Measurements from ENCODE around the gene CTTNBP2. TPM values are rescaled to one million over a fixed set of nuclear protein-coding genes. Genes with fewer than 3 reads are reported as not detected.

The CTTNBP2 gene
- 10 to 100 TPM; 13.8 to 19.4 (median 17.6) TPM for total RNA-seq

GRCh38 chr7:117873310-117874190, at the start of gene CTTNBP2:
Gene CTTNBP2, minus strand, starts transcription at chr7:117873441. Its CDS starts 26 bp downstream, at chr7:117873415.
- peak; percentile 56 to 63 for DNase-seq
- peak within 1 kb of the TSS; percentile 75 to 90 (median 78) for H3K4me3 ChIP-seq (replicated peaks in 1 of 3)
- TF ChIP-seq POLR2A (IDR thresholded peaks at IDR 0.05) (peak in 1 of 2 donors; percentile 42), CTCF (IDR thresholded peaks at IDR 0.05) (peak in 2 of 6 experiments; percentile 22 to 23)
- no peaks in the 10 kb centered on the region for H3K9me3 ChIP-seq
- no peaks in the 10 kb centered on the region for H3K36me3 ChIP-seq
- peak within 1 kb of the TSS; percentile 61 to 91 (median 81) for H3K27ac ChIP-seq
- H3K27me3 ChIP-seq, result no peaks in the 10 kb centered on the region
- H3K4me1 ChIP-seq, result no peaks in the 10 kb centered on the region
- intact Hi-C loops (cut with DNase I), result loop anchor here (10.0 kb wide), 1 partner anchor 119 kb away; no protein-coding TSS in a partner anchor
- WGBS, 2 donors, result 4 to 6% methylated on average over 44 to 57 of the region's 87 CpGs

- 89 to 94% methylated on average over 2 of the region's 2 CpGs for WGBS, 2 donors
- TF ChIP-seq POLR2A (IDR thresholded peaks at IDR 0.05) (no peak), CTCF (IDR thresholded peaks at IDR 0.05) (no peak)
- DNase-seq, result no peak
These were observed 43.1 kb upstream of the CTTNBP2 start for GRCh38 chr7:117916309-117916708.

GRCh38 chr7:117912421-117912820, 39.2 kb upstream of the CTTNBP2 start:
- Histone ChIP-seq H3K9me3 (no peaks in the 10 kb centered on the region), H3K36me3 (no peaks in the 10 kb centered on the region), H3K4me1 (no peaks in the 10 kb centered on the region), H3K4me3 (replicated peaks in 1 of 3) (no peak overlapping the region), H3K27ac (no peak overlapping the region), H3K27me3 (no peaks in the 10 kb centered on the region)
- WGBS, 2 donors, result 88 to 90% methylated on average over 2 of the region's 2 CpGs
- DNase-seq, result no peak
- intact Hi-C loops (cut with DNase I), result no loop called here
- TF ChIP-seq CTCF (IDR thresholded peaks at IDR 0.05) (no peak), POLR2A (IDR thresholded peaks at IDR 0.05) (no peak)

More at GRCh38 chr7:117916309-117916708, 43.1 kb upstream of the CTTNBP2 start:
- H3K27me3 ChIP-seq, result no peaks in the 10 kb centered on the region
- intact Hi-C loops (cut with DNase I), result no loop called here
- H3K4me1 ChIP-seq, result no peaks in the 10 kb centered on the region
- no peaks in the 10 kb centered on the region for H3K36me3 ChIP-seq
- no peak overlapping the region for H3K27ac ChIP-seq
- no peaks in the 10 kb centered on the region for H3K9me3 ChIP-seq
- no peak overlapping the region for H3K4me3 ChIP-seq (replicated peaks in 1 of 3)

- no peak overlapping the region for H3K27ac ChIP-seq
- no peak for DNase-seq
- no peaks in the 10 kb centered on the region for H3K9me3 ChIP-seq
- H3K36me3 ChIP-seq, result no peaks in the 10 kb centered on the region
- intact Hi-C loops (cut with DNase I), result no loop called here
- no peaks in the 10 kb centered on the region for H3K4me1 ChIP-seq
- WGBS, 2 donors, result 78 to 86% methylated on average over 3 of the region's 3 CpGs
- H3K27me3 ChIP-seq, result no peaks in the 10 kb centered on the region
- TF ChIP-seq POLR2A (IDR thresholded peaks at IDR 0.05) (no peak), CTCF (IDR thresholded peaks at IDR 0.05) (no peak)
- no peak overlapping the region for H3K4me3 ChIP-seq (replicated peaks in 1 of 3)
These were observed 35.0 kb upstream of the CTTNBP2 start for GRCh38 chr7:117908031-117908795.

Measured in thyroid gland (tissue), 4 donors.